D721Med (cell line): ENCODE results near the gene CNTFR.

Experiments
- DNase-seq: peaks from one replicate; pipeline ENCODE4 v3.0.0; 2011; ENCODE audit warnings: low spot score; ENCODE audit not compliant: insufficient read length
- FAIRE-seq: peaks from 2 replicates; lab custom pipeline; 2011; peaks lifted over from hg19 to GRCh38; lab: Jason Lieb, UNC
- CTCF ChIP-seq: IDR thresholded peaks from 2 replicates; pipeline ENCODE4 v1.5.1; 2012; ENCODE audit warnings: mild to moderate bottlenecking, control low read depth; ENCODE audit not compliant: insufficient read depth; ENCODE audit errors: missing control alignments

CNTFR gene

GRCh38 chr9:34606190-34606589, 16.7 kb upstream of the CNTFR start:
- TF ChIP-seq CTCF, result no peak
- no peak for FAIRE-seq

GRCh38 chr9:34603610-34604231, 14.2 kb upstream of the CNTFR start:
- peak; percentile 97 for TF ChIP-seq CTCF
- FAIRE-seq, result peak; percentile 85

More at GRCh38 chr9:34606190-34606589, 16.7 kb upstream of the CNTFR start:
- DNase-seq, result no peak

GRCh38 chr9:34601937-34602573, 12.5 kb upstream of the CNTFR start:
- DNase-seq (no peak), FAIRE-seq (no peak)
- TF ChIP-seq CTCF, result no peak

More at GRCh38 chr9:34603610-34604231, 14.2 kb upstream of the CNTFR start:
- peak; percentile 89 for DNase-seq

- no peak for DNase-seq
- FAIRE-seq, result no peak
- no peak for TF ChIP-seq CTCF
These were observed 11.4 kb upstream of the CNTFR start for GRCh38 chr9:34600908-34601307.

GRCh38 chr9:34599546-34599945, 10.0 kb upstream of the CNTFR start:
- no peak for DNase-seq
- FAIRE-seq, result no peak
- no peak for TF ChIP-seq CTCF

GRCh38 chr9:34594177-34594576, 4.7 kb upstream of the CNTFR start:
- no peak for TF ChIP-seq CTCF

More at GRCh38 chr9:34594177-34594576, 4.7 kb upstream of the CNTFR start:
- no peak for FAIRE-seq
- no peak for DNase-seq
